Measurements from ENCODE around the gene PLGRKT.
"Not testable (repeated sequence)": the region's sequence is repeated elsewhere in the genome, so short reads cannot be mapped to it uniquely, and the experiment has no call there.

The PLGRKT gene

GRCh38 chr9:5468850-5469249 lies 31.1 kb upstream of the PLGRKT start:
- no peak for DNase-seq
- H4K12ac ChIP-seq (ENCODE audit: low read depth, low read length) = no peak overlapping the region
- no peak overlapping the region for H3K4ac ChIP-seq (ENCODE audit: low read depth, low read length)
- no peaks in the 10 kb centered on the region for H3K79me2 ChIP-seq (ENCODE audit: control insufficient read depth, insufficient read depth, low read length, poor library complexity)
- WGBS (ENCODE audit: extremely low coverage, insufficient coverage, insufficient read length) = no CpG with 5 or more reads among the region's 5 CpGs
- no peaks in the 10 kb centered on the region for H3K4me1 ChIP-seq (ENCODE audit: control insufficient read depth in 1 of 2, insufficient read depth in 2 of 2, low read length in 2 of 2)
- H2AK5ac ChIP-seq (ENCODE audit: low read length) = no peak overlapping the region
- no peak overlapping the region for H3K4me2 ChIP-seq (ENCODE audit: low read length)
- H3K4me3 ChIP-seq (ENCODE audit: low read depth, low read length) = no peak overlapping the region
- H3K27me3 ChIP-seq (ENCODE audit: insufficient read depth, low read length) = no peaks in the 10 kb centered on the region
- H2BK12ac ChIP-seq (ENCODE audit: low read length) = no peak overlapping the region
- H3K18ac ChIP-seq (ENCODE audit: low read length) = no peak overlapping the region
- no peaks in the 10 kb centered on the region for H3K9me3 ChIP-seq (ENCODE audit: insufficient read depth, low read depth, low read length)
- H3K79me1 ChIP-seq (ENCODE audit: low read length) = no peaks in the 10 kb centered on the region
- no peak overlapping the region for H3K27ac ChIP-seq (ENCODE audit: low read depth, low read length)
- no peak overlapping the region for H2BK5ac ChIP-seq (ENCODE audit: low read depth, low read length, poor library complexity)
- no peak overlapping the region for H3K14ac ChIP-seq (ENCODE audit: low read length)
- no peak overlapping the region for H4K91ac ChIP-seq (ENCODE audit: low read depth, low read length)
- H4K8ac ChIP-seq (ENCODE audit: low read depth, low read length) = no peak overlapping the region
- H3K9ac ChIP-seq (ENCODE audit: low read length) = no peak overlapping the region
- no peak overlapping the region for H2BK120ac ChIP-seq (ENCODE audit: insufficient read depth, low read length, poor library complexity)
- no peaks in the 10 kb centered on the region for H3K36me3 ChIP-seq (ENCODE audit: control insufficient read depth in 1 of 2, insufficient read depth in 2 of 2, low read length in 2 of 2)
- H3K23ac ChIP-seq (ENCODE audit: low read length) = no peak overlapping the region
- no peak overlapping the region for H2AFZ ChIP-seq (ENCODE audit: insufficient read depth, low read length, poor library complexity)

- Histone ChIP-seq H3K4me1 (ENCODE audit: control insufficient read depth in 1 of 2, insufficient read depth in 2 of 2, low read length in 2 of 2) (no peaks in the 10 kb centered on the region), H4K8ac (ENCODE audit: low read depth, low read length) (no peak overlapping the region), H3K23ac (ENCODE audit: low read length) (no peak overlapping the region), H3K18ac (ENCODE audit: low read length) (no peak overlapping the region), H2BK5ac (ENCODE audit: low read depth, low read length, poor library complexity) (no peak overlapping the region), H3K79me2 (ENCODE audit: control insufficient read depth, insufficient read depth, low read length, poor library complexity) (no peaks in the 10 kb centered on the region), H3K79me1 (ENCODE audit: low read length) (no peaks in the 10 kb centered on the region), H3K36me3 (ENCODE audit: control insufficient read depth in 1 of 2, insufficient read depth in 2 of 2, low read length in 2 of 2) (peaks cover 0 to 2% of the 10 kb centered on the region in 2 experiments), H2BK12ac (ENCODE audit: low read length) (no peak overlapping the region), H2AFZ (ENCODE audit: insufficient read depth, low read length, poor library complexity) (no peak overlapping the region), H3K27me3 (ENCODE audit: insufficient read depth, low read length) (no peaks in the 10 kb centered on the region), H3K27ac (ENCODE audit: low read depth, low read length) (no peak overlapping the region), H2AK5ac (ENCODE audit: low read length) (no peak overlapping the region), H4K91ac (ENCODE audit: low read depth, low read length) (no peak overlapping the region), H3K4me2 (ENCODE audit: low read length) (no peak overlapping the region), H4K12ac (ENCODE audit: low read depth, low read length) (no peak overlapping the region), H2BK120ac (ENCODE audit: insufficient read depth, low read length, poor library complexity) (no peak overlapping the region), H3K4me3 (ENCODE audit: low read depth, low read length) (no peak overlapping the region), H3K4ac (ENCODE audit: low read depth, low read length) (no peak overlapping the region), H3K9me3 (ENCODE audit: insufficient read depth, low read depth, low read length) (no peaks in the 10 kb centered on the region), H3K14ac (ENCODE audit: low read length) (no peak overlapping the region), H3K9ac (ENCODE audit: low read length) (no peak overlapping the region)
- WGBS (ENCODE audit: extremely low coverage, insufficient coverage, insufficient read length) = no CpG with 5 or more reads among the region's 2 CpGs
- no peak for DNase-seq
These were observed 29.0 kb upstream of the PLGRKT start for GRCh38 chr9:5466766-5467165.

DNA sequence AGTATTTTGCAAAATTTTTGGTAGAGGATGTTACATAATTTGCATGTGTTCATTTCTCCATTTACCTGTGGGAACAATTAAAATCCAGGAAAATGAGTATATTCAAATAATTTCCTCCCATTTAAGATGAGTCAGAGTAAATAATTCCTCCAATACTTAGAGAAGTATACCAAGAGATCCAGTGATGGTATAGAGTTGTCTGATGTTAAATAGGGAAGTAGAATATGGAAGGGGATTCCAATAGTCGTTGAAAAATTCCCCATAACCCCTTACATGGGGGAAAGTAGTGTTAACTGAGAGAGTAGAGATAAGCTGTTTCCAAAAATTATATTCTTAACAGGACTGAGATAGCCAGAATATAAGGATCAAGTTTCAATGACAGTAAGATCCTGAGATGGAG lies 28.3 kb upstream of the PLGRKT start:
- no peak overlapping the region for H3K14ac ChIP-seq (ENCODE audit: low read length)
- no peaks in the 10 kb centered on the region for H3K27me3 ChIP-seq (ENCODE audit: insufficient read depth, low read length)
- H3K4ac ChIP-seq (ENCODE audit: low read depth, low read length) = no peak overlapping the region
- H3K27ac ChIP-seq (ENCODE audit: low read depth, low read length) = no peak overlapping the region
- no CpG with 5 or more reads among the region's 1 CpG for WGBS (ENCODE audit: extremely low coverage, insufficient coverage, insufficient read length)
- no peaks in the 10 kb centered on the region for H3K79me1 ChIP-seq (ENCODE audit: low read length)
- H3K4me3 ChIP-seq (ENCODE audit: low read depth, low read length) = no peak overlapping the region
- no peak overlapping the region for H4K8ac ChIP-seq (ENCODE audit: low read depth, low read length)
- H4K91ac ChIP-seq (ENCODE audit: low read depth, low read length) = no peak overlapping the region
- H3K23ac ChIP-seq (ENCODE audit: low read length) = no peak overlapping the region
- H3K9me3 ChIP-seq (ENCODE audit: insufficient read depth, low read depth, low read length) = no peaks in the 10 kb centered on the region
- H2AK5ac ChIP-seq (ENCODE audit: low read length) = no peak overlapping the region
- no peak for DNase-seq
- no peak overlapping the region for H4K12ac ChIP-seq (ENCODE audit: low read depth, low read length)
- peaks cover 0 to 2% of the 10 kb centered on the region in 2 experiments for H3K36me3 ChIP-seq (ENCODE audit: control insufficient read depth in 1 of 2, insufficient read depth in 2 of 2, low read length in 2 of 2)
- no peak overlapping the region for H2AFZ ChIP-seq (ENCODE audit: insufficient read depth, low read length, poor library complexity)
- no peak overlapping the region for H3K9ac ChIP-seq (ENCODE audit: low read length)
- H2BK12ac ChIP-seq (ENCODE audit: low read length) = no peak overlapping the region
- H2BK120ac ChIP-seq (ENCODE audit: insufficient read depth, low read length, poor library complexity) = no peak overlapping the region
- no peak overlapping the region for H3K4me2 ChIP-seq (ENCODE audit: low read length)
- H3K4me1 ChIP-seq (ENCODE audit: control insufficient read depth in 1 of 2, insufficient read depth in 2 of 2, low read length in 2 of 2) = no peaks in the 10 kb centered on the region
- H3K18ac ChIP-seq (ENCODE audit: low read length) = no peak overlapping the region
- H2BK5ac ChIP-seq (ENCODE audit: low read depth, low read length, poor library complexity) = no peak overlapping the region
- no peaks in the 10 kb centered on the region for H3K79me2 ChIP-seq (ENCODE audit: control insufficient read depth, insufficient read depth, low read length, poor library complexity)

- not testable (repeated sequence) for H4K91ac ChIP-seq (ENCODE audit: low read depth, low read length); H2AK5ac ChIP-seq (ENCODE audit: low read length); H2BK5ac ChIP-seq (ENCODE audit: low read depth, low read length, poor library complexity); H3K18ac ChIP-seq (ENCODE audit: low read length); H3K79me1 ChIP-seq (ENCODE audit: low read length); H3K4ac ChIP-seq (ENCODE audit: low read depth, low read length); H3K4me2 ChIP-seq (ENCODE audit: low read length); H3K9ac ChIP-seq (ENCODE audit: low read length); H3K79me2 ChIP-seq (ENCODE audit: control insufficient read depth, insufficient read depth, low read length, poor library complexity); H3K27ac ChIP-seq (ENCODE audit: low read depth, low read length); H4K12ac ChIP-seq (ENCODE audit: low read depth, low read length); H3K4me3 ChIP-seq (ENCODE audit: low read depth, low read length); H2BK12ac ChIP-seq (ENCODE audit: low read length); H3K4me1 ChIP-seq (ENCODE audit: control insufficient read depth in 1 of 2, insufficient read depth in 2 of 2, low read length in 2 of 2); H3K14ac ChIP-seq (ENCODE audit: low read length); H3K36me3 ChIP-seq (ENCODE audit: control insufficient read depth in 1 of 2, insufficient read depth in 2 of 2, low read length in 2 of 2); H3K9me3 ChIP-seq (ENCODE audit: insufficient read depth, low read depth, low read length); H3K27me3 ChIP-seq (ENCODE audit: insufficient read depth, low read length); H2BK120ac ChIP-seq (ENCODE audit: insufficient read depth, low read length, poor library complexity); H4K8ac ChIP-seq (ENCODE audit: low read depth, low read length); H3K23ac ChIP-seq (ENCODE audit: low read length); H2AFZ ChIP-seq (ENCODE audit: insufficient read depth, low read length, poor library complexity); DNase-seq
- WGBS (ENCODE audit: extremely low coverage, insufficient coverage, insufficient read length) = no CpG with 5 or more reads among the region's 4 CpGs
These were observed 27.2 kb upstream of the PLGRKT start for GRCh38 chr9:5464831-5465330.

Measured in trophoblast cell (in vitro differentiated cells and primary cell).